Measurements from ENCODE around the gene CEMIP2.

The CEMIP2 gene

GRCh38 chr9:71642056-71642455 is 126.3 kb downstream of the CEMIP2 start:
- no peak overlapping the region for H3K27ac ChIP-seq
- no peak for TF ChIP-seq ZFX (IDR thresholded peaks at IDR 0.05)
- no peak for TF ChIP-seq CTCF (conservative IDR thresholded peaks at IDR 0.05)

- H3K27ac ChIP-seq = no peak overlapping the region
- TF ChIP-seq ZFX (IDR thresholded peaks at IDR 0.05) (no peak), CTCF (conservative IDR thresholded peaks at IDR 0.05) (no peak)
Measured at GRCh38 chr9:71638627-71639026, 129.7 kb downstream of the CEMIP2 start.

GRCh38 chr9:71637926-71638325 is 130.4 kb downstream of the CEMIP2 start:
- no peak overlapping the region for H3K27ac ChIP-seq

GRCh38 chr9:71637375-71637774 is 130.9 kb downstream of the CEMIP2 start:
- TF ChIP-seq ZFX (IDR thresholded peaks at IDR 0.05) = no peak
- no peak for TF ChIP-seq CTCF (conservative IDR thresholded peaks at IDR 0.05)
- no peak overlapping the region for H3K27ac ChIP-seq

More at GRCh38 chr9:71637926-71638325, 130.4 kb downstream of the CEMIP2 start:
- TF ChIP-seq CTCF (conservative IDR thresholded peaks at IDR 0.05) (no peak), ZFX (IDR thresholded peaks at IDR 0.05) (no peak)

GRCh38 chr9:71636143-71636839 is 132.0 kb downstream of the CEMIP2 start:
- no peak overlapping the region for H3K27ac ChIP-seq
- no peak for TF ChIP-seq ZFX (IDR thresholded peaks at IDR 0.05)
- no peak for TF ChIP-seq CTCF (conservative IDR thresholded peaks at IDR 0.05)

- no peak overlapping the region for H3K27ac ChIP-seq
- TF ChIP-seq ZFX (IDR thresholded peaks at IDR 0.05) = no peak
- TF ChIP-seq CTCF (conservative IDR thresholded peaks at IDR 0.05) = no peak
Measured at GRCh38 chr9:71634752-71635151, 133.6 kb downstream of the CEMIP2 start.

Data from C4-2B (cell line).